Measurements from ENCODE around the gene RBM38. TPM values are rescaled to one million over a fixed set of nuclear protein-coding genes. Genes with fewer than 3 reads are reported as not detected.

RBM38 gene
- total RNA-seq, 1 donor from 2014 or later = 24.1 TPM

DNA sequence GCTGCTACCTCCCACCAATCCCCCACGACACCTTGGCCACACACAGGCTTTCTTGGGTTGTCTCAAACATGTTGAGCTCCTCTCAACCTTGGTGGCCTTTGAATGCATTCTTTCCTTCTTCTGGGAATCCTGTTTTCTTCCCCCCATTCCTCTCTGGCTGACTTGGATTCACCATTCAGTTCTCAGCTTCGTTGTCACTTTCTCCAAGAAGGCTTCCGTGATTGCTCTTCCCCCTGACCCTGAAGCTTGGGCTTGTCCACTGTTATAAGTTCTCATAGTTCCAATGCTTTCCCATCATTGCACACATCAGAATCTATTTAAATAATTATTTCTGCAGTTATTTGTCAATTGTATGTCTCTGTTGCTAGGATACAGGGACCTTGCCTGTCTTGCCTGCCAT lies 64.2 kb downstream of the RBM38 start:
- DNase-seq (ENCODE audit: low spot score, unreplicated experiment) = no peak
- Mint-ChIP-seq H3K9me3 (ENCODE audit: low read depth) (no peaks in the 10 kb centered on the region), H3K4me3 (ENCODE audit: low read depth) (no peak overlapping the region), H3K27me3 (peaks cover 8% of the 10 kb centered on the region), H3K36me3 (ENCODE audit: insufficient read depth) (no peaks in the 10 kb centered on the region), H3K4me1 (ENCODE audit: low read depth) (no peaks in the 10 kb centered on the region), H3K27ac (peak overlapping the region; percentile 10)
- TF ChIP-seq, protein P1, sequence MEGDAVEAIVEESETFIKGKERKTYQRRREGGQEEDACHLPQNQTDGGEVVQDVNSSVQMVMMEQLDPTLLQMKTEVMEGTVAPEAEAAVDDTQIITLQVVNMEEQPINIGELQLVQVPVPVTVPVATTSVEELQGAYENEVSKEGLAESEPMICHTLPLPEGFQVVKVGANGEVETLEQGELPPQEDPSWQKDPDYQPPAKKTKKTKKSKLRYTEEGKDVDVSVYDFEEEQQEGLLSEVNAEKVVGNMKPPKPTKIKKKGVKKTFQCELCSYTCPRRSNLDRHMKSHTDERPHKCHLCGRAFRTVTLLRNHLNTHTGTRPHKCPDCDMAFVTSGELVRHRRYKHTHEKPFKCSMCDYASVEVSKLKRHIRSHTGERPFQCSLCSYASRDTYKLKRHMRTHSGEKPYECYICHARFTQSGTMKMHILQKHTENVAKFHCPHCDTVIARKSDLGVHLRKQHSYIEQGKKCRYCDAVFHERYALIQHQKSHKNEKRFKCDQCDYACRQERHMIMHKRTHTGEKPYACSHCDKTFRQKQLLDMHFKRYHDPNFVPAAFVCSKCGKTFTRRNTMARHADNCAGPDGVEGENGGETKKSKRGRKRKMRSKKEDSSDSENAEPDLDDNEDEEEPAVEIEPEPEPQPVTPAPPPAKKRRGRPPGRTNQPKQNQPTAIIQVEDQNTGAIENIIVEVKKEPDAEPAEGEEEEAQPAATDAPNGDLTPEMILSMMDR (IDR thresholded peaks at IDR 0.05; ENCODE audit: unreplicated experiment) = no peak

DNA sequence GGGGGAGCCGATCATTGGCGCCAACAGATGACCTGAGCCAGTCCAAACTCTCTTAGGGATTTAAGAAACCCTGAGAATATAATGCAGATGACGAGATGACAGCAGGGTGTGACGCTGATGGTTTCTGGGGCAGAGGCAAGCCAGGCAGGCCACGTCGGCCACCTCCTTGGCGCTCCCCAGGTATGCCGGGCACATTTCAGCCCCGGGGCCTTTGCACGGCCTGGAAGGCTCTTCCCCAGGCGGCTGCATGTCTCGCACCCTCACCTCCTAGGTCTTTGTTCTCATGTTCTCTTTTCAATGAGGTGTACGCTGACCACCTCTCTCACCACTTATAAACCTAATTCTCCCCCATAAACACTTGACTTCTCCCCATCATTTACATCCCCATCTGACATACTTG lies 64.9 kb downstream of the RBM38 start:
- DNase-seq (ENCODE audit: low spot score, unreplicated experiment) = no peak
- Mint-ChIP-seq H3K27ac (no peak overlapping the region), H3K36me3 (ENCODE audit: insufficient read depth) (no peaks in the 10 kb centered on the region), H3K9me3 (ENCODE audit: low read depth) (no peaks in the 10 kb centered on the region), H3K4me1 (ENCODE audit: low read depth) (peaks cover 2% of the 10 kb centered on the region), H3K4me3 (ENCODE audit: low read depth) (no peak overlapping the region), H3K27me3 (peaks cover 5% of the 10 kb centered on the region)
- TF ChIP-seq, protein P1 (IDR thresholded peaks at IDR 0.05; ENCODE audit: unreplicated experiment) = no peak

DNA sequence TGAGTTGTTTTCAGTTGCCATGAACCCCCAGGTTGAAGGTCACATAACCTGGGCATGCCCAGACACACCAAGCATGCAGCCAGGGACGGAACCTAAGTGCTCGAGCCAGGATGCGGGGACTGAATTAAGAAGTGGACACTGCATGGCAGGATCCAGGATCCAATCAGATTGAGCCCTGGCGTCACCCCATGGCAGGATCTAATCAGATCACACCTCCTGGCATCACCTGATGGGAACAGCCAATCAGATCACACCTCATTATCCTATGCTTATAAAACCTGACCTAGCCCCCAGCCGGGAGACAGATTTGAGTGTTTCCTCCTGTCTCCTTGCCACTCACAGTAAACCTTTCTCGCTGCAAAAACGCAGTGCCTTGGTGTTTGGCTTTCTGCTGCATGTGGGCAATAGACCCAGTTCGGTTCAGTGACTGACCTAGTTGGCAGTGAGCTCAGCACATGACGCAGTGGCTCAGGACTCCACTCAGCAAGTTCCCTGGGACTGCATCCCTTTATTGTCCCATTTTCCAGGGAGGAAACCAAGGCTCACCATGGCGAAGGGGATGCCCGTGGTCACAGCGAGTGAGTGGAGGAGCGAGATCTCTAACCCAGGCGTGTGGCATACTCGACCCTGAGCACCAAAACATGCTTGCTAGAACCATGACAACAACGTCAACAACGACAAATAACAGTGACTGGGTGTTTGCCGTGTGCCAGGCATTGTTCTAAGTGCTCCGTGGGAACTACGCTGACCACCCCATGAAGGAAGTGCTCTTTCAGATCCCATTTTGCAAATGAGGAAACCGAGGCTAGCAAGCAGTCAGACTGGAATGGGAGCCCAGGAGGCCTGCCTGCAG lies 66.3 kb downstream of the RBM38 start:
- no peak for DNase-seq (ENCODE audit: low spot score, unreplicated experiment)
- TF ChIP-seq, protein P1 (IDR thresholded peaks at IDR 0.05; ENCODE audit: unreplicated experiment) = no peak
- Mint-ChIP-seq H3K4me3 (ENCODE audit: low read depth) (no peak overlapping the region), H3K27ac (no peak overlapping the region), H3K36me3 (ENCODE audit: insufficient read depth) (no peaks in the 10 kb centered on the region), H3K4me1 (ENCODE audit: low read depth) (peaks cover 3% of the 10 kb centered on the region), H3K27me3 (peaks cover 8% of the 10 kb centered on the region), H3K9me3 (ENCODE audit: low read depth) (no peaks in the 10 kb centered on the region)

DNA sequence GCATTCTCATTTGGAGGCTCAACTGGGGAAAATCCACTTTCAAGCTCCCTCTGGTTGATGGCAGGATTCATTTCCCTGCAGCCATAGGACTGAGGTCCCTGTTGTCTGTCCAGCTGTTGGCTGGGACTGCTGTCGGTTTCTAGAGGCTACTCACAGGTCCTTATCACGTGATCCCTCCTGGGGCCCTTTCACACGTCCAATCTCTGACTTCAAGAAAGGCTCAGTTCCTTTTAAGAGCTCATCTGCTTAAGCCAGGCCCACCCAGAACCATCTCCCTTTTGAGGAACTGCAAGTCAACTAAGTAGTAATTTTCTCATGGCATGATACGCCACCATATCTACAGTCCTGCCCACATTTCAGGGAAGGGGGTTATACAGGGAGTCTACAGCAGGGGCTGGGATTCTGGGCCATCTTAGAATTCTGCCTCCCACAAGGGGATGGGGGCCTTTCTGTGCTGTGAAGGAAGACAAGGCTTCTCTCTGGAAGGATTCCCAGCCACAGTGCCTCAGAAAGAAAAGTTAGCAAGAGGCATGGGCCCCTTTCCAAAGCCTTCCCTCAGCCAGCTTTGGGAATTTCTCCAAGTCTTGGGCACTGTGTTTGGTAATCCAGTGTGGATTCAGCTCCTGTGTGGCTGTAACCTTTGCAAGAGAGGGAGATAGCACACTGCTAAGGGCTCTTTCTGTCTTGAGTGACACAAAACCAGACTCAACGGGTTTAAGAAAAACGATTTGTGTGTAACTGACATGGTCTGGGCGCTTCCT lies 67.4 kb downstream of the RBM38 start:
- Mint-ChIP-seq H3K9me3 (ENCODE audit: low read depth) (no peaks in the 10 kb centered on the region), H3K36me3 (ENCODE audit: insufficient read depth) (no peaks in the 10 kb centered on the region), H3K27ac (no peak overlapping the region), H3K4me1 (ENCODE audit: low read depth) (peaks cover 3% of the 10 kb centered on the region), H3K27me3 (peaks cover 13% of the 10 kb centered on the region), H3K4me3 (ENCODE audit: low read depth) (no peak overlapping the region)
- TF ChIP-seq, protein P1 (IDR thresholded peaks at IDR 0.05; ENCODE audit: unreplicated experiment) = no peak
- DNase-seq (ENCODE audit: low spot score, unreplicated experiment) = no peak

Other genes starting within 250 kb of the RBM38 start
- gene BMP7, start 124.8 kb upstream of the RBM38 start, total RNA-seq = 28.4 and 35.4 TPM in 2 replicates
- not detected in 2 replicates for gene SPO11, start 61.6 kb upstream of the RBM38 start, total RNA-seq
- gene RAE1, start 40.1 kb upstream of the RBM38 start, total RNA-seq = 44.6 and 47.3 TPM in 2 replicates
- gene CTCFL, start 133.7 kb downstream of the RBM38 start, total RNA-seq = not detected in 2 replicates
- gene PCK1, start 169.7 kb downstream of the RBM38 start, total RNA-seq = not detected in 2 replicates
- not detected in 2 replicates for gene ZBP1, start 229.0 kb downstream of the RBM38 start, total RNA-seq